HG02610 (cell line): Measurements from ENCODE around the gene DLG2.

Experiments used
- ATAC-seq: cut with Tn5 transposase; IDR thresholded peaks from one replicate; pipeline ENCODE4 v1.9.1; 2021; ENCODE audit warnings: mild to moderate bottlenecking, moderate library complexity; ENCODE audit not compliant: unreplicated experiment

Gene DLG2

GRCh38 chr11:84430661-84431060 is 1196.5 kb downstream of the DLG2 start:
- ATAC-seq, result no peak

- no peak for ATAC-seq
Observed at GRCh38 chr11:84425673-84426072, 1201.5 kb downstream of the DLG2 start.

- no peak for ATAC-seq
Observed at GRCh38 chr11:84420271-84420670, 1206.9 kb downstream of the DLG2 start.

- ATAC-seq, result no peak
Observed at GRCh38 chr11:84419616-84420015, 1207.5 kb downstream of the DLG2 start.

GRCh38 chr11:84414920-84415319 is 1212.2 kb downstream of the DLG2 start:
- no peak for ATAC-seq

- no peak for ATAC-seq
Observed at GRCh38 chr11:84413549-84413948, 1213.6 kb downstream of the DLG2 start.

- no peak for ATAC-seq
Observed at GRCh38 chr11:84412862-84413261, 1214.3 kb downstream of the DLG2 start.

GRCh38 chr11:84408946-84409411 is 1218.2 kb downstream of the DLG2 start:
- no peak for ATAC-seq

- ATAC-seq, result no peak
Observed at GRCh38 chr11:84407091-84407490, 1220.1 kb downstream of the DLG2 start.

- ATAC-seq, result no peak
Observed at GRCh38 chr11:84398017-84398626, 1229.0 kb downstream of the DLG2 start.

GRCh38 chr11:84396521-84396920 is 1230.6 kb downstream of the DLG2 start:
- no peak for ATAC-seq

GRCh38 chr11:84390441-84391078 is 1236.6 kb downstream of the DLG2 start:
- no peak for ATAC-seq

GRCh38 chr11:84389696-84390095 is 1237.4 kb downstream of the DLG2 start:
- ATAC-seq, result no peak

GRCh38 chr11:84384731-84385130 is 1242.4 kb downstream of the DLG2 start:
- ATAC-seq, result peak; percentile 54

GRCh38 chr11:84383576-84383975 is 1243.6 kb downstream of the DLG2 start:
- no peak for ATAC-seq

- no peak for ATAC-seq
Observed at GRCh38 chr11:84381666-84382065, 1245.5 kb downstream of the DLG2 start.

- no peak for ATAC-seq
Observed at GRCh38 chr11:84372381-84372950, 1254.7 kb downstream of the DLG2 start.

- ATAC-seq, result no peak
Observed at GRCh38 chr11:84358034-84358433, 1269.1 kb downstream of the DLG2 start.

- no peak for ATAC-seq
Observed at GRCh38 chr11:84355911-84356310, 1271.2 kb downstream of the DLG2 start.

- no peak for ATAC-seq
Observed at GRCh38 chr11:84345597-84345996, 1281.5 kb downstream of the DLG2 start.

- ATAC-seq, result no peak
Observed at GRCh38 chr11:84345027-84345426, 1282.1 kb downstream of the DLG2 start.

- ATAC-seq, result no peak
Observed at GRCh38 chr11:84339796-84340195, 1287.3 kb downstream of the DLG2 start.
